Endometrial microvascular endothelial cells (primary cell): ENCODE data around the gene IL15RA. TPM values are rescaled to one million over a fixed set of nuclear protein-coding genes. Genes with fewer than 3 reads are reported as not detected.

Experiments used
- in situ Hi-C: cut with HindIII; loops from 2 replicates; pipeline ENCODE4 v1.10.0; 2017; ENCODE audit warnings: low sequenced_read_pairs, low pct_unique_long_range_greater_than_20kb; ENCODE audit errors: inconsistent ontology term
- total RNA-seq: library from RNA; depleted of rRNA; stranded (reverse); fragments of >200 nt; gene quantifications from one replicate; pipeline ENCODE4 v1.2.3, GENCODE V29; 2015; ENCODE audit errors: inconsistent ontology term

IL15RA gene
- total RNA-seq, 1 donor from 2014 or later: 75.4 TPM

DNA sequence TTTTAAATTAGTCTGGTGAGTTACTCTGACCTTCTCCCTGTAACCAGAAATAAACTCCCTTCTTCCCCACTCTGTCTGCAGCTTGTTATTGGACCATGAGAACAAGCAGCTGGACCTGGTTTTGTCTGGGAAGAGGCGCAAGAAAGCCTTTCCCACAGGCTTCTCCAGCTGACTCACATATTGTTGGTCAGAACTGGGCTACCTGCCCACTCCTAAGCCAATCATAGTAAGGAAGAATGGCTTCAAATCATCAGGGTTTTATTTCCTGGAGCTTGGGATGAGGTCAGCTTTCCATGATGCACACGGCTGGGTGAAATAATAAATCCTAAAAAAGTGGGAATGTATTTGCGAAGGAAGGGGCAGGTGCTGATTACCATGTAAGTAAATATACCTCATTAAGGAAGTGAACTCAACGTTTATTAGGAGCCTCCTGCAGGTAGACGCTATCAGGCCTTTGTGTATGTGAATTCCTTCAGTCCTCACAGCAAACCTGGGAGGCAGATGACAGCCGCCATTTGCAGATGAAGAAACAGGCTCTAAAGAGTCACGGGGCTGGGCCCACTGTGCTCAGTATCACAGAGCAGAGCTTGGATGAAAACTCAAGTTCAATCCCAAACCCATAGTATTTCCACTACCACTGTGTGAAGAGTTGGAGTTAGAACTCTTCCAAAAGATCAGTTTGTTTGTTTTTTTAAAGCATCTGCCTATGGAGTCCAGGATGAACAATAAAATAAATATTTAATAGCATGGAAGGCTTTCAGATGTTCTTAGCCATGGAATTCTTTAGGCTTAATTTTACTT lies 32.8 kb downstream of the IL15RA start:
- in situ Hi-C loops: no loop called here

DNA sequence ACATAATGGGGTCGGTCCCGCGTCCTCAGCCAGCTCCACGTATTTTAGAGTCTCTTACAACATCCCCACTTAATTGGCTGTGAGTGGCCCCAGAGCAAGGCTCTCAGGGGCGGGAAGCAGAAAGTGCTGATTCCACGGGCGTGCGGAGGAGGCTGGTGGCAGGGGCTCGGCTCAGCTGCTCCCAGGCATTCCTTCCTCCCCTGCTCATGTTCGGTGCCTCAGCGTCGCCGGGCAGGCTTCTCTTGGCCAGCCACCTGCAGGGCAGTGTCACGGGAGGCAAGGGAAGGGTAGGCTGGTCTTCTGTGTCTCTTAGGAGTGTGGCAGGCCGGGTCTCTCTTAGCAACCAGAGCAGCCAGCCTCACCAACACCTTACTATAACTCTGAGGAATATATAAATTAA lies 33.8 kb downstream of the IL15RA start:
- in situ Hi-C loops: no loop called here

DNA sequence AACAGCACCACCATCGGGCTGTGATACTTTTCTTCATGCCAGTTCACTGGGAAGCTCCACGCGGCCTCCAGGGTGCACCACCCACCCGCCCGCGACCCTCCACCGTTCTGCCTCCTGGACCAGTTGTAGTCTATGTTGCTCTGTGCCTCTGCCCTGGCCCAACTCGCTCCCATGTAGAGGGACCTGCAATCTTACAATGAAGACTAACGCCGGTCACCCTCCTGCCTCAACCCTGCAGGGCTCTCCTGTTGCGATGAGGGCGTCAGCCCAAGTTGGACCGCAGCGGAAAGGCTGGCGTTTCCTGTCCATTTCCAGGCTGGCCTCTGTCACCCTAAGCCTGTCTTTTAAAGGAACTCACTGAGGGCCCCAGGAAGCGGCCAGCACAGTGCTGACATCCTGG lies 34.9 kb downstream of the IL15RA start:
- in situ Hi-C loops: no loop called here

DNA sequence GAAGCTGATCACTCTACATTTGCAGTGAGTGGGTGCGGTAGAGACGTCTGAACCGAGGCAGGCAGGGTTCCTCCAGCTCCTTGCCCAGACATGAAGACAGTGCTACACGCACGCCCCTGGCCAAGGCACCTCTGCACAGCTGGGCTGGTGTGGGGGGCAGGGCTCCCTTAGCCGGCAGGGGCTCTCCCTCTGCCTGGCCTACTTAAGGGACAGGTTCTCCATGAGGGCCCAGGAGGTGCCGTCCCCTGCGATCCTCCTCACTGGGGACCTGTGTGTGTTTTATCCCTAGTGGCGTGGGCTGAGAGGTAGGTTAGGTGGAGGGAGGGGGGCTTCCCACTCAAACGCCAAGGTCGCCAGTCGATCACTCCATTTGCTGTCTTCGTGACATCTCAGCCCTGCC lies 35.3 kb downstream of the IL15RA start:
- in situ Hi-C loops: no loop called here

DNA sequence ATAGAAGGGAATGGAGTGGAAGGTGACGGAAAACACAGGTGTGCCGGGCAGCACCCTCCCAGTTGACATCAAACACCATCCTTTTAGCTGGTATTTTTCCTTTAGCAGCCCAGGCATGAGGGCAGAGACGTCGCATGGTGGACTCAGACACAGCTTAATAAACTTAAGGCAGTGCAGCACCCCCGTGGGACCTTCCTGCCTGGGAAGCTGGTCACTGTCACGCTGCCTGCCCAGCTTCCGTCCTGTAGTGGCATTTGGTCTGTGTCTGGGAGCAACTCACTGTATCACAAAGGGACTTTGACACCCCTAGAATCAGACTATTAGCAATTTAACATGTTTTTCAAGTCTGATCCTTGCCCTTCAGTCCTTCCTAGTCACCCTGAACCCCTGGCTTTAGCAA lies 35.8 kb downstream of the IL15RA start:
- in situ Hi-C loops: no loop called here

DNA sequence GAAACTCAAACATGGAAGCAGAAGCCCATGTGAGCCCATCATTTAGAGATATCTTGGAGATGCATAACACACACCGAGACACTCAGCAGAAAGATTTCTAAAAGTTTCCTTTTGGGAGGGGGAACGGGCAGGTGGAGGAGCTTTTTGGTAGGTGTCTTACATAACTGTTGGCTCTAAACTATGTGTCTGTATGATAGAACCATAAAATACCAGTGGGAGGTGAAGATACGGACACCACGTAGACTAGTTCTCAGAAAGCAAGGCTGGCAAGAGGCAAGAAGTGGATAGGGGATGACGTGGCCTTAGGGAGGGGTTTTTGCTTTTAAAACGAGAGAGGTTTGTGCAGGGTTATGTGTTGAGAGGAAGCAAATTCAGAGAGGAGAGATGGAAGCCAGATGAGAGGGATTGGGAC lies 36.5 kb downstream of the IL15RA start:
- in situ Hi-C loops: no loop called here

DNA sequence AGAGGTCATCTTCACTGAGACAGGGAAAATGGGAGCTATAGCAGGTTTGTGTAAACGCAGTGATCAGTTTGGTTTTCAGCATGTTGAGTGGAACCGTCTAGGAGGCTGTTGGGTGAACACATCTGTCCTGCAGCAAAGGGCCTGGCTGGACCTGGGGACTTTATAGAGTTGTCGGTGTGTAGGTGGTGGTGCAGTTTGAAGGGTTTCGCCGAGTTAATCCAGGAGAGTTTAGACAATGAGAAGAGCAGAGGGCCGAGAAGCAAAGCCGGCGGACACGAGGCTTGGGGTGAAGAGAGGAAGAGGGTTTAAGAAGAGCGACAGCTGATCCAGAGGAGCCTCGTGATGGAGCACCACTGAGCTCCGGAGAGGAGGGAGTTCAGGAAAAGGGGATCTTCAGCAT lies 39.1 kb downstream of the IL15RA start:
- in situ Hi-C loops: no loop called here

DNA sequence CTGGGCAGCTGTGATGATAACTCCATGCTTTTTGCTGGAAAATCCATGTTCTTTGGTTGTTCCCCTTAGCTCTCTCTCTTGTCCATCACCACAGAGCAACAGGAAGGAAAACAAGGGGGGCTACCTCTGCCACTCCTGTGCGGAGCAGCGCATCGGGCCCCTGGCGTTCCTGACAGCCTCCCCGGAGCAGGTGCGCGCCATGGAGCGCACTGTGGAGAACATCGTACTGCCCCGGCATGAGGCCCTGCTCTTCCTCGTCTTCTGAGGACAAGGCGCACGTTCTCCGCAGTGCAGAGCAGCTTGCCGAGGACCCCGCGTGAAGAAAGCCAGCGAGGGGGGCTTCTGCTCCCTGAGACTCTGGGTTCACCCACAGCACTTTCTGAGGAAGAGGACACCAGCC lies 40.3 kb downstream of the IL15RA start:
- in situ Hi-C loops: no loop called here

DNA sequence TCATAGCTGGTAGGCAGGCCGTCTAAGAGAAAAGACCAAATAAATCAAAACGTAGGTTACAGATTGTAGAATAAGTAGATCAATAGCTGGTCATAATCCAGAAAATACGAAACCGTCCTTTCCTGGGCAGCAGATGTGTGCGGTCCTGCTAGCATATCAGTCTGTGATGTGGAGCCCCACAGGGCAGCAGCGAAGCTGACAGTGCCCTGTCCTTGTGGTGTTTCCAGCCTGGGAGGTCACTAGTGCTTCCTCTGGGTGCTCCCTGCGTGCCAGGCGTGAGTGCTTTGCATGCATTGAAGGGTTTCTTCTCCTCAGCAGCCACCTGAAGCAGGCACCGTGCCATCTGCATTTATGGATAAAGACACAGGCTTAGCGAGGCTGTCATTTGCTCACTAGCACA lies 41.7 kb downstream of the IL15RA start:
- in situ Hi-C loops: no loop called here

DNA sequence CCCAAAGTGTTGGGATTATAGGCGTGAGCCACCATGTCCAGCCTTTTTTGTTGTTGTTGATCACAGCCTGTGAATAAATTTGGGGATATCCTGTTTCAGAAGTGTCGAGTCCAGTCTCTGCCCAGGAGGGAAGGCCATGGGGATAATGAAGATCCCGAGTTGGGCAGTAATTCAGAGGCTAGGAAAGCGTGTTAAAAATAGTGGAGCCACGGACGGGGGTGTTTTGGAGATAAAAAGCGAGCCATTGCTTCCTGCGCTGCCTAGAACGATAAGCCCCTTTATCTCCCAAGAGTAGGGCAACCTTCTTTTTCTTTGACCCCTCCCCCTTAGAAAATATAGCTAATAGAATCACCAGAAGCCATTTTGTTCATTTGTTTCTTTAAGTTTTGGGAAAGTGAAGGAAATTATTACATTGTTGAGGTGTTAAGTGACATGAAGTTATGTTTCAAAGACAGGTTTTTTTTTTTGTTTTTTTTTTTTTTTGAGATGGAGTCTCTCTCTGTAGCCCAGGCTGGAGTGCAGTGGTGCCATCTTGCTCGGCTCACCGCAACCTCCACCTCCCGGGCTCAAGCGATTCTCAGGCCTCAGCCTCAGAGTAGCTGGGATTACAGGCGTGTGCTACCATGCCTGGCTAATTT lies 43.3 kb downstream of the IL15RA start:
- in situ Hi-C loops: no loop called here

DNA sequence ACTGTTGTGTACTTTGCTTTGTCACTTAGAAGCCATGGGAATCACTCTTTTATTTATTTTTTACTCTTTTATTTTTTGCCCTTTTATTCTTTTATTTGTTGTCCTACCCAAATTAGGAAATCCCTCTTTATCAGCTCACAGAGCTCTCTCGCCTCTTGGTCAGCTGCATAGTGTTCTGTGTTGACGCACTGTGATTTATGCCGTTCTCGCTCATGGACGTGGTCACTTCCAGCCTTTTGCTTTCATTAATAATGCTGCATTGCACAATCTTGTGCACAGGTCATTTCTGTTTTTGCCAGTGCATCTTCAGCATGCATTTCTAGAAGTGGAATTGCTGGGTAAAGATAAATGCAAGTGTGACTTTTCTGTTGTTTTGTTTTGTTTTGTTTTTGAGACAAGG lies 45.0 kb downstream of the IL15RA start:
- in situ Hi-C loops: no loop called here

DNA sequence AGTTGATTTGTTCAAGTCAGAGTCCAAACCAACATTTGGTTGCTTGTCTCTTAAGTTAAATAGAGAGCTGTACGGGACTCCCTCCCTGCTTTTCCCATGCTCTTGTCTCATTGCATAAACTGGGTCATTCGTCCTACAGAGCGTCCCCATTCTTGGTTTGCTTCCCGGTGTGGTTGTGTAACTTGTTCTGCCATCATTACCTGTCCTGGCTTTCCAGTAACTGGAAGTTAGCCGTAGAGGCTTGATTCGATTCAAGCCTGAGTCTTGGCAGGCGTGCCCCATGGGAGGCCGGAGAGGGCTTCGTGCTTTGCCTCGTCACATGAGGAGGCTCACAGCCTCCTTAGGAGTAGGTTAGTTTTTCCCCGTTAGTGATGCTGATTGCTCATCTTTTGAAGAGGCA lies 47.1 kb downstream of the IL15RA start:
- in situ Hi-C loops: no loop called here

DNA sequence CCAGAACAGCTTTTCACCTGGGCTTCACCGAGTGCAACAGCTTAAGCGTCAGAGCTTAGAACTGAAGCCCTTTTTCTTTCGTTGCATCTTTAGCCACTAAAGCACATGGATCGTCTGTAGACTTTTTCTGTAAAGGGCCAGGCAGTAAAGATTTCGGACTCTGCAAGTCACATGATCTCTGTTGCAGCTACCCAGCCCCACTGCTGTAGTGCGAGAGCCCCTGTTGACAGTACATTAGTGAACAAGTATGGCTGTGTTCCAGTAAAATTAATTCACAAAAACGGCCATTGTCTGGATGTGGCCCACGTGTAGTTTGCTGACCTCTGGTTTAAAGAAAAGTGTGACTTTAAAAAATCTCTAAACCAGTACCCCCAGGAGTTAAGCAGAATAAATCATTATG lies 47.9 kb downstream of the IL15RA start:
- in situ Hi-C loops: no loop called here

DNA sequence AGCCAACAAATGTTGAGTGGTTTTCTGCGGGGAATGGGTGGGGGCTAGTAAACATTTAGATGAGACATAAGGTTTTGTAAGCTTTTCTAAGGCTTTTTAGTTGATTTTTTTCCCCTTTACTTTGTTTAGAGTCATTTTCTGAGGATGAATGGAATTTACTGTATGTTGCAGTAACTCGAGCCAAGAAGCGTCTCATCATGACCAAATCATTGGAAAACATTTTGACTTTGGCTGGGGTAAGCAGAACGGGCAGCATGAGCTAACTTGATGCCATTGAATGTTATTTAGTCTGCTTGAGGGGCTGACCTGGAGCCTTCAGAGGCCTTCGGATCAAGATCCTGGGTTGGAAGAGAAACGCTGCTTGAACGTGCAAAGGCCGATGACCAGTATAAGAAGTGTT lies 50.0 kb downstream of the IL15RA start:
- in situ Hi-C loops: no loop called here

DNA sequence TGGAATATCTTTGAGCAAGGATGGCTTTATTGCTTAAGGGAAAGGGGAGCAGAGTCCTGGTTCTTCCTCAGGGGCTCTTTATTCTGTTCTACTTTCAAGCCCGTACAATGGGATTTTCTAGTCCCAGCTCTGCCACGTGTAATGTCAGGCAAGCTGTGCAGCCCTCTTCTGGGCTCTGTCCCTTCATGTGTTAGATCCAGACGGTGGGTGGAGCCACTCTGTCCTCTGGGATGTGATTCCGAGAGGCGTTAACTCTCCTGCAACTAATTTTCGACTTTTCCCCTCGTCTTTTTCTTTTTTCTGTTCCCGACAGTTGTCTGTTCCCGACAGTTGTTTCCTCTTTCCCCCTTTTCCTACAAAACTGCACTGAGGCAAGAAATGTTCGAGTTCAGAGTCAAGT lies 52.5 kb downstream of the IL15RA start:
- in situ Hi-C loops: no loop called here

DNA sequence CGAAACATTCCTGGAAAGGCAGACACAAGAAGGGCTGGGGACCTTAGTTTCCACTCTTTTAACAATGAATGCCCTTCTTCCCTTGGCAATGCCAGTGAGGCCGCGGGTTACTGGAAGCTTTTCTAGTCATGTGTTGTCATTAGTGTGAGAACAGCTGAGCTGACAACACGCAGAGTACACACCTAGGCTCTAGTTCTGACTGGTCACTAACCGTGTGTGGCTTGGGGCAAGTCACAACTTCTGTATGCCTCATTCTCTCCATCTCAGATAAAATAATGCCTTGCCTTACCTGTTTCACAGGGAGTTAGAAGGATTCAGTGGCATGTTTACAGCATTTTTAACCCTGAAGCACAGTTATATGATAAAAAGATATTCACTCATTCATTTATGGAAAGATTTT lies 55.6 kb downstream of the IL15RA start:
- in situ Hi-C loops: no loop called here

DNA sequence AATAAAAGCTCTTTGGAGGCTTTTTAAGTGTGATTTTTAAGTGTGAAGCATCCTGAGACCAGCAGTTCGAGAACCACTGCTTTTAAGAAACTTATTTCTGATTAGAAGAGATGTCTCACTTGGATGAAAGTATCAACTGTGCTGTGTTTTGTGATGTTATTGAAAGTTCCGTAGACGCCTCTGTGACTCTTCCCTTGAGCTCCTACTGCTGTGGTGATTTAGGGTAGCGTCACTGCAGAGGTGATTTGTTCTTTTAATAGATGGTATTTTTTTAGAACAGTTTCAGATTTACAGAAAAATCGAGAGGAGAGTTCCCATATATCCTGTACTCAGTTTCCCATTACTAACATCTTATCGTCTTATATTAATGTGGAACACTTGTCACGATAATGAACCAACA lies 57.8 kb downstream of the IL15RA start:
- in situ Hi-C loops: no loop called here

DNA sequence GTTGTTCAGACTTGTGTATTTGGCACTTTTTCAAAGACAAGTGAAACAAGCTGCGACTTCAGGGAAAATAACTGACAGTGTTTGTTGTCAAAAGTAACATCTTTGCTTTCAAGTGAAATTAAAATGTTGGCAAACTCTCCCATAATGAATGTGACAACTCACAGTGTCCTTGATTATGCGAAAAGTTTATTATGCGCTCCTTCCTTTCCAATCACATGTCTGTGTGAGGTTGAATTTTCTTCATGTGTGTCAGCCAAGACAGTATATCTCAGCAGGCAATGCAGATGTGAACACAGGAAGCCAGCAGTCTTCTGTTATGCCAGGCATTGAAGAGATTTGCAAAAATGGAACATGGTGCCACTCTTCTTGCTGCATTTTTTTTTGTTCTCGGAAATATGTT lies 58.6 kb downstream of the IL15RA start:
- in situ Hi-C loops: no loop called here

DNA sequence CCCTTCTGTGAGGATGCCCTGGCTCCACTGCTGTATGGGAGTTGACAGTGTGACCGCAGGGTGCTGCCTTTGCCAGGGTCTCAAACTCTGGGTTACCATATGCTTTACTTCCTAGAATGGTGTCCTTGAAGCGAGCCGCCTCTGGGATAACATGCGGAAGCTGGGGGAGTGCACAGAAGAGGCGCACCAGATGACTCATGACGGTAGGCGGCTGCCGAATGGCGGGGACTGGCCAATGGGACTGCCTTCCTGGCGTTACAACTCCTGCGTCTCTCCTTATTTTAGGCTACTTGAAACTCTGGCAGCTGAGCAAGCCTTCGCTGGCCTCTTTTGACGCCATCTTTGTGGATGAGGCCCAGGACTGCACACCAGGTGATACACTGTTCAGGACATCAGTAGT lies 60.0 kb downstream of the IL15RA start:
- in situ Hi-C loops: no loop called here

DNA sequence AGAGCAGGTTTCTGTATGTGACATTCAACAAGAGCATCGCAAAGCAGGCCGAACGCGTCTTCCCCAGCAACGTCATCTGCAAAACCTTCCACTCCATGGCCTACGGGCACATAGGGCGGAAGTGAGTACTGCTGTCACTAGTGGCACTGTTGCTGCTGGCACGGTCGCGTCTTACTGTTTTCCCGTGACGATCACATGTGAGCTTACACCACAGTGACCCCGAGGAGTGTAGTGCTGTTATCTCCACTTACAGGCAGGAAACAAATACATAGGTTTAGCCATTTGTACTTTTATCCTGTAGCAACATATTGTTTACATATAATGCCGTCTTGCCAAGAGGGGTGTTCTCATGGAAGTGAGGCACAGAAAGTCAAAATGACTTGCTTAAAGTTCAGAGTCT lies 61.9 kb downstream of the IL15RA start:
- in situ Hi-C loops: no loop called here

DNA sequence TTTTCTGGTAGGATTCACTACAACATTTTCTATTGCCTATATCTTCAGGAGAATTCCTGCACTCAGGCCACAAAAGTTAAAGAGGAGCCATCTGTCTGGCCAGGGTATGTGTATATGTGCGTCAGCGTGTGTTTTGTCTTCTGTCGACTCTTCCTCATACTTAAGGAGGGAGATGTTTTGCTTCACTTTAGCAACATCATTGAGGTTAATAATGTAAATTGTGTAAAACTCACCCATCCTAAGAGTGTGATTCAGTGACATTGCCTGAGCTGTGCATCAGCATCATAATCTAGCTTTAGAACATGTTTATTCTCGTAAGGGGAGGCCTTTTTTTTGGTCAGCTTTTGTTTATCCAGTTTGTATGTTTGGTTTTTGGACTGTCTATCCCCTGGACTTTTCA lies 63.6 kb downstream of the IL15RA start:
- in situ Hi-C loops: no loop called here
